RWPE2 (cell line): ENCODE results near the gene MPV17L2.

ENCODE experiments used
- ATAC-seq: fragments of 200-7000 bp; cut with Tn5 transposase; 3 replicates; pipeline ENCODE4 v1.9.1; 2021; ENCODE audit warnings: low read depth
- DNase-seq: peaks from one replicate; pipeline ENCODE4 v3.0.0-alpha.2; 2020; ENCODE audit warnings: low spot score
- H3K27ac ChIP-seq: fragments of 450-650 bp; 2 replicates; pipeline ENCODE4 v1.5.1; 2017; ENCODE audit warnings: mild to moderate bottlenecking; ENCODE audit not compliant: poor library complexity, severe bottlenecking
- H3K27me3 ChIP-seq: fragments of 250-450 bp; sonication (Bioruptor Pico); 2 replicates; pipeline ENCODE4 v1.5.1; 2021; ENCODE audit warnings: mild to moderate bottlenecking, moderate library complexity; ENCODE audit not compliant: insufficient read depth, poor library complexity, severe bottlenecking
- H3K36me3 ChIP-seq: fragments of 250-450 bp; sonication (Bioruptor Pico); 2 replicates; pipeline ENCODE4 v1.5.1; 2020; ENCODE audit warnings: low read depth, mild to moderate bottlenecking, moderate library complexity
- H3K4me1 ChIP-seq: fragments of 250-450 bp; sonication (Bioruptor Pico); 2 replicates; pipeline ENCODE4 v1.5.1; 2021; ENCODE audit warnings: mild to moderate bottlenecking, moderate library complexity; ENCODE audit not compliant: insufficient read depth, poor library complexity, severe bottlenecking
- H3K4me3 ChIP-seq: fragments of 250-450 bp; sonication (Bioruptor Pico); 2 replicates; pipeline ENCODE4 v1.5.1; 2021; ENCODE audit warnings: mild to moderate bottlenecking, moderate library complexity; ENCODE audit not compliant: severe bottlenecking
- H3K9me3 ChIP-seq: fragments of 250-450 bp; sonication (Bioruptor Pico); 2 replicates; pipeline ENCODE4 v1.5.1; 2021; ENCODE audit warnings: mild to moderate bottlenecking, moderate library complexity; ENCODE audit not compliant: severe bottlenecking
- CTCF ChIP-seq: fragments of 450-650 bp; IDR thresholded peaks from one replicate; pipeline ENCODE4 v1.5.1; 2017; ENCODE audit warnings: mild to moderate bottlenecking, moderate library complexity; ENCODE audit not compliant: poor library complexity, severe bottlenecking

Gene MPV17L2

GRCh38 chr19:18227781-18228271 is 34.8 kb downstream of the MPV17L2 start:
- Histone ChIP-seq H3K4me1 (no peaks in the 10 kb centered on the region), H3K4me3 (no peak overlapping the region), H3K27me3 (peaks cover 14% of the 10 kb centered on the region), H3K27ac (no peak overlapping the region), H3K9me3 (no peaks in the 10 kb centered on the region), H3K36me3 (no peaks in the 10 kb centered on the region)
- TF ChIP-seq CTCF = no peak
- ATAC-seq (no peak), DNase-seq (no peak)

- Histone ChIP-seq H3K4me3 (no peak overlapping the region), H3K27ac (no peak overlapping the region), H3K27me3 (peaks cover 14% of the 10 kb centered on the region), H3K4me1 (no peaks in the 10 kb centered on the region), H3K36me3 (no peaks in the 10 kb centered on the region), H3K9me3 (no peaks in the 10 kb centered on the region)
- no peak for DNase-seq
- ATAC-seq = no peak
- peak; percentile 19 for TF ChIP-seq CTCF
These were observed 36.5 kb downstream of the MPV17L2 start for GRCh38 chr19:18229474-18229873.

- H3K4me1 ChIP-seq = no peaks in the 10 kb centered on the region
- DNase-seq (no peak), ATAC-seq (no peak)
- no peaks in the 10 kb centered on the region for H3K9me3 ChIP-seq
- H3K27me3 ChIP-seq = peaks cover 12% of the 10 kb centered on the region
- TF ChIP-seq CTCF = no peak
- H3K4me3 ChIP-seq = no peak overlapping the region
- no peaks in the 10 kb centered on the region for H3K36me3 ChIP-seq
- no peak overlapping the region for H3K27ac ChIP-seq
These were observed 36.9 kb downstream of the MPV17L2 start for GRCh38 chr19:18229915-18230314.

- peaks cover under 1% of the 10 kb centered on the region for H3K27me3 ChIP-seq
- DNase-seq (no peak), ATAC-seq (peak; percentile 39; the same call in 1 of the 3 replicates)
- H3K27ac ChIP-seq = no peak overlapping the region
- TF ChIP-seq CTCF = no peak
- no peaks in the 10 kb centered on the region for H3K9me3 ChIP-seq
- H3K4me1 ChIP-seq = no peaks in the 10 kb centered on the region
- H3K4me3 ChIP-seq = no peak overlapping the region
- H3K36me3 ChIP-seq = no peaks in the 10 kb centered on the region
These were observed 38.1 kb downstream of the MPV17L2 start for GRCh38 chr19:18230941-18231734.

- Histone ChIP-seq H3K4me3 (no peak overlapping the region), H3K27me3 (no peaks in the 10 kb centered on the region), H3K27ac (no peak overlapping the region), H3K9me3 (no peaks in the 10 kb centered on the region), H3K36me3 (no peaks in the 10 kb centered on the region), H3K4me1 (no peaks in the 10 kb centered on the region)
- TF ChIP-seq CTCF = no peak
- ATAC-seq (no peak), DNase-seq (no peak)
These were observed 38.8 kb downstream of the MPV17L2 start for GRCh38 chr19:18231775-18232174.
